Stimulated activated naive CD8-positive, alpha-beta T cell treated with anti-CD3 and anti-CD28 coated beads, Interleukin-15, amount 100 ng/mL, for 72 hours (primary cell): ENCODE data around the gene SPOCK1.
"Not testable (repeated sequence)": the region's sequence is repeated elsewhere in the genome, so short reads cannot be mapped to it uniquely, and the experiment has no call there.

Source experiments
- ATAC-seq: fragments of 150-1000 bp; cut with Tn5 transposase; 2 replicates; pipeline ENCODE4 v1.10.0; 2021; ENCODE audit warnings: mild to moderate bottlenecking, moderate library complexity
- DNase-seq, 2 donors: peaks; one replicate each; pipeline ENCODE4 v3.0.0; 2021 to 2022
- H3K27ac Mint-ChIP-seq, 2 donors: one replicate each; pipeline ENCODE4 v1.8.0; 2022; ENCODE audit warnings: mild to moderate bottlenecking in 2 of 2, mixed read lengths in 2 of 2, moderate library complexity in 2 of 2
- H3K27me3 Mint-ChIP-seq: one replicate; pipeline ENCODE4 v1.8.0; 2022; ENCODE audit warnings: mixed read lengths
- H3K4me1 Mint-ChIP-seq: one replicate; pipeline ENCODE4 v1.8.0; 2022; ENCODE audit warnings: mild to moderate bottlenecking, mixed read lengths
- H3K4me3 Mint-ChIP-seq, 2 donors: one replicate each; pipeline ENCODE4 v1.8.0; 2022; ENCODE audit warnings: mild to moderate bottlenecking in 2 of 2, mixed read lengths in 2 of 2, moderate library complexity in 1 of 2
- H3K9me3 Mint-ChIP-seq, 2 donors: one replicate each; pipeline ENCODE4 v1.8.0; 2022; ENCODE audit warnings: mixed read lengths in 2 of 2

SPOCK1 gene

GRCh38 chr5:137498736-137499505 is at the start of gene SPOCK1:
TSS of gene SPOCK1 (minus strand) at chr5:137499326.
- DNase-seq (peak; percentile 61 to 70), ATAC-seq (peak; percentile 86)
- H3K27ac Mint-ChIP-seq = no peak within 1 kb of the TSS
- no peaks in the 10 kb centered on the region for H3K9me3 Mint-ChIP-seq
- peaks cover 46% of the 10 kb centered on the region for H3K27me3 Mint-ChIP-seq
- H3K4me3 Mint-ChIP-seq = no peak within 1 kb of the TSS
- no peaks in the 10 kb centered on the region for H3K4me1 Mint-ChIP-seq

GRCh38 chr5:137545956-137546355 is 46.8 kb upstream of the SPOCK1 start:
- H3K9me3 Mint-ChIP-seq = peaks cover 7 to 20% of the 10 kb centered on the region in 2 donors
- no peak overlapping the region for H3K27ac Mint-ChIP-seq
- ATAC-seq (no peak), DNase-seq (no peak)
- H3K27me3 Mint-ChIP-seq = peaks cover 28% of the 10 kb centered on the region
- H3K4me3 Mint-ChIP-seq = no peak overlapping the region
- H3K4me1 Mint-ChIP-seq = no peaks in the 10 kb centered on the region

- not testable (repeated sequence) for H3K4me1 Mint-ChIP-seq, H3K27me3 Mint-ChIP-seq, ATAC-seq, DNase-seq, H3K27ac Mint-ChIP-seq, H3K4me3 Mint-ChIP-seq
- H3K9me3 Mint-ChIP-seq = peaks cover 7 to 11% of the 10 kb centered on the region in 2 donors
Measured at GRCh38 chr5:137535449-137535848, 36.3 kb upstream of the SPOCK1 start.

- Mint-ChIP-seq H3K27me3 (peaks cover 5% of the 10 kb centered on the region), H3K4me1 (no peaks in the 10 kb centered on the region), H3K27ac (no peak overlapping the region), H3K9me3 (peaks cover 7 to 11% of the 10 kb centered on the region in 2 donors), H3K4me3 (no peak overlapping the region)
- ATAC-seq (no peak), DNase-seq (no peak)
Measured at GRCh38 chr5:137533963-137534362, 34.8 kb upstream of the SPOCK1 start.

GRCh38 chr5:137531266-137531665 is 32.1 kb upstream of the SPOCK1 start:
- Mint-ChIP-seq H3K27me3 (peaks cover 10% of the 10 kb centered on the region), H3K9me3 (peaks cover 4 to 8% of the 10 kb centered on the region in 2 donors), H3K4me1 (no peaks in the 10 kb centered on the region), H3K4me3 (no peak overlapping the region), H3K27ac (no peak overlapping the region)
- no peak for DNase-seq
- ATAC-seq = no peak

- no peak for ATAC-seq
- no peak for DNase-seq
- H3K4me1 Mint-ChIP-seq = no peaks in the 10 kb centered on the region
- H3K27ac Mint-ChIP-seq = no peak overlapping the region
- peaks cover 13 to 15% of the 10 kb centered on the region in 2 donors for H3K9me3 Mint-ChIP-seq
- peaks cover 37% of the 10 kb centered on the region for H3K27me3 Mint-ChIP-seq
- no peak overlapping the region for H3K4me3 Mint-ChIP-seq
Measured at GRCh38 chr5:137521246-137521645, 22.1 kb upstream of the SPOCK1 start.

- H3K9me3 Mint-ChIP-seq = peaks cover 19 to 23% of the 10 kb centered on the region in 2 donors
- ATAC-seq = no peak
- no peak overlapping the region for H3K4me3 Mint-ChIP-seq
- H3K4me1 Mint-ChIP-seq = no peaks in the 10 kb centered on the region
- H3K27me3 Mint-ChIP-seq = peaks cover 32% of the 10 kb centered on the region
- peak overlapping the region in 1 of 2 donors; percentile 43 for H3K27ac Mint-ChIP-seq
- no peak for DNase-seq
Measured at GRCh38 chr5:137516961-137517360, 17.8 kb upstream of the SPOCK1 start.

GRCh38 chr5:137516251-137516797 is 17.2 kb upstream of the SPOCK1 start:
- Mint-ChIP-seq H3K4me1 (no peaks in the 10 kb centered on the region), H3K9me3 (peaks cover 22 to 28% of the 10 kb centered on the region in 2 donors), H3K27me3 (peaks cover 38% of the 10 kb centered on the region), H3K27ac (no peak overlapping the region), H3K4me3 (no peak overlapping the region)
- DNase-seq (no peak), ATAC-seq (no peak)

- Mint-ChIP-seq H3K9me3 (peaks cover 22 to 28% of the 10 kb centered on the region in 2 donors), H3K4me1 (no peaks in the 10 kb centered on the region), H3K27me3 (peaks cover 38% of the 10 kb centered on the region), H3K4me3 (no peak overlapping the region), H3K27ac (no peak overlapping the region)
- DNase-seq = no peak
- ATAC-seq = no peak
Measured at GRCh38 chr5:137515238-137515637, 16.1 kb upstream of the SPOCK1 start.

- ATAC-seq (no peak), DNase-seq (no peak)
- Mint-ChIP-seq H3K27me3 (peaks cover 18% of the 10 kb centered on the region), H3K4me1 (no peaks in the 10 kb centered on the region), H3K9me3 (peaks cover 4 to 7% of the 10 kb centered on the region in 2 donors), H3K27ac (no peak overlapping the region), H3K4me3 (no peak overlapping the region)
Measured at GRCh38 chr5:137510671-137511070, 11.5 kb upstream of the SPOCK1 start.

GRCh38 chr5:137507150-137507549 is 8.0 kb upstream of the SPOCK1 start:
- Mint-ChIP-seq H3K4me3 (no peak overlapping the region), H3K4me1 (no peaks in the 10 kb centered on the region), H3K9me3 (peaks cover 4 to 7% of the 10 kb centered on the region in 2 donors), H3K27ac (no peak overlapping the region), H3K27me3 (peaks cover 18% of the 10 kb centered on the region)
- ATAC-seq (no peak), DNase-seq (no peak)

- Mint-ChIP-seq H3K4me3 (no peak overlapping the region), H3K27me3 (peaks cover 10% of the 10 kb centered on the region), H3K9me3 (no peaks in the 10 kb centered on the region), H3K4me1 (no peaks in the 10 kb centered on the region), H3K27ac (no peak overlapping the region)
- DNase-seq = no peak
- ATAC-seq = no peak
Measured at GRCh38 chr5:137506296-137506695, 7.2 kb upstream of the SPOCK1 start.

GRCh38 chr5:137504916-137505315 is 5.8 kb upstream of the SPOCK1 start:
- Mint-ChIP-seq H3K4me1 (no peaks in the 10 kb centered on the region), H3K9me3 (no peaks in the 10 kb centered on the region), H3K4me3 (no peak overlapping the region), H3K27ac (no peak overlapping the region), H3K27me3 (peaks cover 10% of the 10 kb centered on the region)
- ATAC-seq = no peak
- DNase-seq = no peak

GRCh38 chr5:137503456-137503855 is 4.3 kb upstream of the SPOCK1 start:
- no peaks in the 10 kb centered on the region for H3K4me1 Mint-ChIP-seq
- no peak overlapping the region for H3K27ac Mint-ChIP-seq
- H3K9me3 Mint-ChIP-seq = no peaks in the 10 kb centered on the region
- peaks cover 14% of the 10 kb centered on the region for H3K27me3 Mint-ChIP-seq
- no peak overlapping the region for H3K4me3 Mint-ChIP-seq
- DNase-seq = no peak
- ATAC-seq = no peak

GRCh38 chr5:137502632-137503031 is 3.5 kb upstream of the SPOCK1 start:
- H3K4me3 Mint-ChIP-seq = no peak overlapping the region
- no peaks in the 10 kb centered on the region for H3K4me1 Mint-ChIP-seq
- ATAC-seq (no peak), DNase-seq (no peak)
- H3K9me3 Mint-ChIP-seq = no peaks in the 10 kb centered on the region
- H3K27ac Mint-ChIP-seq = no peak overlapping the region
- peaks cover 22% of the 10 kb centered on the region for H3K27me3 Mint-ChIP-seq

GRCh38 chr5:137501846-137502406 is 2.8 kb upstream of the SPOCK1 start:
- no peak for ATAC-seq
- Mint-ChIP-seq H3K27ac (no peak overlapping the region), H3K4me1 (no peaks in the 10 kb centered on the region), H3K9me3 (no peaks in the 10 kb centered on the region), H3K4me3 (no peak overlapping the region), H3K27me3 (peaks cover 29% of the 10 kb centered on the region)
- DNase-seq = no peak
